Fibroblast of skin of back (primary cell): ENCODE data around the gene KRT1.

Source experiments
- DNase-seq: peaks from one replicate; pipeline ENCODE4 v3.0.0-alpha.2; 2013

The KRT1 gene

GRCh38 chr12:52659395-52659794 lies 20.8 kb downstream of the KRT1 start:
- no peak for DNase-seq

GRCh38 chr12:52658196-52658595 lies 22.0 kb downstream of the KRT1 start:
- DNase-seq = no peak

- no peak for DNase-seq
Observed at GRCh38 chr12:52657250-52657902, 22.8 kb downstream of the KRT1 start.

GRCh38 chr12:52656616-52657015 lies 23.6 kb downstream of the KRT1 start:
- DNase-seq = no peak

- no peak for DNase-seq
Observed at GRCh38 chr12:52655720-52656124, 24.5 kb downstream of the KRT1 start.

GRCh38 chr12:52655251-52655650 lies 25.0 kb downstream of the KRT1 start:
- no peak for DNase-seq

- no peak for DNase-seq
Observed at GRCh38 chr12:52651726-52652261, 28.4 kb downstream of the KRT1 start, which contains the start of gene KRT2. Gene KRT2 (minus strand): TSS chr12:52652211. CDS start chr12:52652142, 69 bp downstream.

- DNase-seq = no peak
Observed at GRCh38 chr12:52650520-52651081, 29.6 kb downstream of the KRT1 start.

- no peak for DNase-seq
Observed at GRCh38 chr12:52649066-52649465, 31.1 kb downstream of the KRT1 start.

GRCh38 chr12:52648012-52648550 lies 32.1 kb downstream of the KRT1 start:
- DNase-seq = no peak

GRCh38 chr12:52647601-52648000 lies 32.6 kb downstream of the KRT1 start:
- no peak for DNase-seq

- DNase-seq = no peak
Observed at GRCh38 chr12:52646613-52647012, 33.6 kb downstream of the KRT1 start.

GRCh38 chr12:52645982-52646381 lies 34.2 kb downstream of the KRT1 start:
- DNase-seq = no peak

GRCh38 chr12:52645120-52645761 lies 35.0 kb downstream of the KRT1 start:
- DNase-seq = no peak

- no peak for DNase-seq
Observed at GRCh38 chr12:52644078-52644415, 36.2 kb downstream of the KRT1 start.

- DNase-seq = no peak
Observed at GRCh38 chr12:52643233-52644077, 36.8 kb downstream of the KRT1 start.

GRCh38 chr12:52641468-52641867 lies 38.7 kb downstream of the KRT1 start:
- DNase-seq = no peak

GRCh38 chr12:52637299-52637698 lies 42.9 kb downstream of the KRT1 start:
- no peak for DNase-seq

GRCh38 chr12:52636592-52637258 lies 43.5 kb downstream of the KRT1 start:
- DNase-seq = no peak

GRCh38 chr12:52636189-52636588 lies 44.0 kb downstream of the KRT1 start:
- DNase-seq = no peak

- DNase-seq = no peak
Observed at GRCh38 chr12:52634266-52635056, 45.7 kb downstream of the KRT1 start.
